ENCODE results near the gene FAM111B. TPM values are rescaled to one million over a fixed set of nuclear protein-coding genes. Genes with fewer than 3 reads are reported as not detected.
A peak's percentile ranks its signal among the peaks of the same experiment; 100 is the strongest.

The FAM111B gene
- total and polyA plus RNA-seq, 7 donors = 0.27 to 6.8 (median 1.8) TPM; not detected in 2

- 84 to 86% methylated on average over 2 of the region's 2 CpGs for WGBS, 2 donors
- H3K4me1 ChIP-seq = peaks cover 0 to 20% (median 7%) of the 10 kb centered on the region in 4 donors
- intact Hi-C loops (cut with DNase I) = loop anchor here (5.0 kb wide), 1 partner anchor 86 kb away; no protein-coding TSS in a partner anchor
- no peak for DNase-seq
- no peaks in the 10 kb centered on the region for H3K27me3 ChIP-seq
- peaks cover 0 to 15% (median 0%) of the 10 kb centered on the region in 4 donors for H3K36me3 ChIP-seq
- no peak overlapping the region for H3K4me3 ChIP-seq
- H3K9me3 ChIP-seq = no peaks in the 10 kb centered on the region
- no peak overlapping the region for H3K27ac ChIP-seq
- no peak for TF ChIP-seq POLR2AphosphoS5 (IDR thresholded peaks at IDR 0.05)
- TF ChIP-seq EP300 (IDR thresholded peaks at IDR 0.05) = no peak
- TF ChIP-seq POLR2A (IDR thresholded peaks at IDR 0.05) = no peak
These were observed 31.6 kb downstream of the FAM111B start for GRCh38 chr11:59138643-59139042.

- Histone ChIP-seq H3K27me3 (no peaks in the 10 kb centered on the region), H3K27ac (no peak overlapping the region), H3K36me3 (no peaks in the 10 kb centered on the region), H3K4me3 (no peak overlapping the region), H3K4me1 (peaks cover 0 to 30% (median 22%) of the 10 kb centered on the region in 4 donors), H3K9me3 (no peaks in the 10 kb centered on the region)
- intact Hi-C loops (cut with DNase I) = loop anchor here (5.0 to 10.0 kb wide), 3 partner anchors 414 to 564 kb away; partner anchors contain the start of genes LPXN, PATL1 and ZFP91
- TF ChIP-seq POLR2AphosphoS5 (IDR thresholded peaks at IDR 0.05) (no peak), EP300 (IDR thresholded peaks at IDR 0.05) (no peak), CTCF (IDR thresholded peaks at IDR 0.05) (no peak), POLR2A (IDR thresholded peaks at IDR 0.05) (no peak)
- no peak for DNase-seq
- WGBS, 2 donors = 94 to 96% methylated on average over 4 of the region's 4 CpGs
These were observed 34.2 kb downstream of the FAM111B start for GRCh38 chr11:59141191-59141590.

- Histone ChIP-seq H3K27me3 (no peaks in the 10 kb centered on the region), H3K4me3 (peak overlapping the region; percentile 66 to 83 (median 75)), H3K36me3 (no peaks in the 10 kb centered on the region), H3K27ac (peak overlapping the region; percentile 86 to 95 (median 89)), H3K4me1 (peaks cover 0 to 30% (median 22%) of the 10 kb centered on the region in 4 donors), H3K9me3 (no peaks in the 10 kb centered on the region)
- intact Hi-C loops (cut with DNase I) = loop anchor here (2.0 to 10.0 kb wide), 4 partner anchors 35 to 565 kb away; partner anchors contain the start of genes FAM111B, LPXN, PATL1 and ZFP91
- WGBS, 2 donors = 1% methylated on average over 3 of the region's 3 CpGs
- TF ChIP-seq EP300 (IDR thresholded peaks at IDR 0.05) = no peak
- no peak for DNase-seq
These were observed 34.8 kb downstream of the FAM111B start for GRCh38 chr11:59141673-59142460.

- Histone ChIP-seq H3K27me3 (no peaks in the 10 kb centered on the region), H3K9me3 (no peaks in the 10 kb centered on the region), H3K4me3 (peak within 1 kb of the TSS; percentile 66 to 83 (median 75)), H3K36me3 (no peaks in the 10 kb centered on the region), H3K27ac (peak within 1 kb of the TSS; percentile 86 to 95 (median 89)), H3K4me1 (peaks cover 0 to 30% (median 22%) of the 10 kb centered on the region in 4 donors)
- peak; percentile 21 to 71 (median 64) for TF ChIP-seq POLR2AphosphoS5 (IDR thresholded peaks at IDR 0.05)
- no peak for TF ChIP-seq POLR2A (IDR thresholded peaks at IDR 0.05)
- DNase-seq = peak; percentile 94
- 0% methylated on average over 50 of the region's 50 CpGs for WGBS, 2 donors
- intact Hi-C loops (cut with DNase I) = loop anchor here (2.0 to 10.0 kb wide), 4 partner anchors 36 to 566 kb away; partner anchors contain the start of genes FAM111B, LPXN, PATL1 and ZFP91
These were observed 35.8 kb downstream of the FAM111B start, which contains the start of gene FAM111A for GRCh38 chr11:59142530-59143507. TSS of gene FAM111A (plus strand) at chr11:59142856. CDS start at chr11:59148873, 6,017 bp downstream.

GRCh38 chr11:59144096-59144495 lies 37.1 kb downstream of the FAM111B start:
- intact Hi-C loops (cut with DNase I) = loop anchor here (5.0 to 10.0 kb wide), 3 partner anchors 411 to 567 kb away; partner anchors contain the start of genes LPXN, PATL1 and ZFP91
- TF ChIP-seq POLR2A (IDR thresholded peaks at IDR 0.05) = no peak
- no peak for TF ChIP-seq CTCF (IDR thresholded peaks at IDR 0.05)
- no peak for TF ChIP-seq EP300 (IDR thresholded peaks at IDR 0.05)
- TF ChIP-seq POLR2AphosphoS5 (IDR thresholded peaks at IDR 0.05) = no peak
- Histone ChIP-seq H3K4me1 (peaks cover 0 to 30% (median 22%) of the 10 kb centered on the region in 4 donors), H3K4me3 (peak overlapping the region; percentile 20 to 79 (median 52)), H3K27ac (peak overlapping the region; percentile 86 to 95 (median 89)), H3K9me3 (no peaks in the 10 kb centered on the region), H3K36me3 (peaks cover 0 to 5% (median 0%) of the 10 kb centered on the region in 4 donors), H3K27me3 (no peaks in the 10 kb centered on the region)
- DNase-seq = no peak
- WGBS, 2 donors = 87 to 97% methylated on average over 1 of the region's 1 CpG

Data from sigmoid colon (tissue), 7 donors.